Natural killer cell (primary cell): Measurements from ENCODE around the gene ASF1A. TPM values are rescaled to one million over a fixed set of nuclear protein-coding genes. Genes with fewer than 3 reads are reported as not detected.

Experiments used
- ATAC-seq, 3 donors: fragments of 150-1000 bp in 2 of 3; fragments of 200-7000 bp in 1 of 3; cut with Tn5 transposase; 1 replicate in 1 of 3; 2 replicates in 2 of 3; pipeline ENCODE4 v1.10.0; 2021; ENCODE audit warnings: mild to moderate bottlenecking in 2 of 3, moderate library complexity in 2 of 3
- DNase-seq, 2 donors: peaks; one replicate each; pipeline versions ENCODE4 v3.0.0 to v3.0.0-alpha.2; 2013 to 2021; ENCODE audit warnings: mixed read lengths in 1 of 2
- H3K27ac ChIP-seq: one replicate; pipeline ENCODE4 v1.5.1; 2013; ENCODE audit warnings: mild to moderate bottlenecking, low read length
- H3K27me3 ChIP-seq: one replicate; pipeline ENCODE4 v1.6.1; 2013; ENCODE audit warnings: low read length; ENCODE audit not compliant: control insufficient read depth, insufficient read depth
- H3K36me3 ChIP-seq: one replicate; pipeline ENCODE4 v1.6.1; 2013; ENCODE audit warnings: low read length; ENCODE audit not compliant: control insufficient read depth, insufficient read depth
- H3K4me1 ChIP-seq: one replicate; pipeline ENCODE4 v1.6.1; 2013; ENCODE audit warnings: low read length; ENCODE audit not compliant: control insufficient read depth, insufficient read depth
- H3K4me3 ChIP-seq: one replicate; pipeline ENCODE4 v1.5.1; 2013; ENCODE audit warnings: low read length
- H3K9me3 ChIP-seq: one replicate; pipeline ENCODE4 v1.6.1; 2013; ENCODE audit warnings: low read length; ENCODE audit not compliant: control insufficient read depth, insufficient read depth
- H3K27ac Mint-ChIP-seq, 2 donors: one replicate each; pipeline ENCODE4 v1.8.0; 2022; ENCODE audit warnings: mild to moderate bottlenecking in 2 of 2, mixed read lengths in 2 of 2, moderate library complexity in 1 of 2
- H3K27me3 Mint-ChIP-seq, 2 donors: one replicate each; pipeline ENCODE4 v1.8.0; 2022; ENCODE audit warnings: low read depth in 2 of 2, mixed read lengths in 2 of 2
- H3K36me3 Mint-ChIP-seq: one replicate; pipeline ENCODE4 v1.8.0; 2022; ENCODE audit warnings: mixed read lengths
- H3K4me1 Mint-ChIP-seq, 2 donors: one replicate each; pipeline ENCODE4 v1.8.0; 2022; ENCODE audit warnings: mixed read lengths in 2 of 2
- H3K4me3 Mint-ChIP-seq: one replicate; pipeline ENCODE4 v1.8.0; 2022; ENCODE audit warnings: mild to moderate bottlenecking, moderate library complexity, mixed read lengths
- H3K9me3 Mint-ChIP-seq, 2 donors: one replicate each; pipeline ENCODE4 v1.8.0; 2022; ENCODE audit warnings: mixed read lengths in 2 of 2
- WGBS: methylation state at CpG from one replicate; pipeline ENCODE4 v1.1.7; 2013; ENCODE audit warnings: missing lambda C conversion rate; ENCODE audit not compliant: insufficient coverage; 5-methylcytosine and 5-hydroxymethylcytosine counted together
- intact Hi-C: fragments of 100-400 bp; cut with micrococcal nuclease; formaldehyde crosslinking; loops from one replicate; pipeline ENCODE4 v1.14.2; 2022
- total RNA-seq, 4 donors: library from RNA; stranded (reverse); fragments of 120-200 nt in 1 of 4; gene quantifications; one replicate each; pipeline versions ENCODE4 v1.2.3 to v1.2.4, GENCODE V29; 2013 to 2022
- TF ChIP-seq, protein P1 (sequence below): fragments of 200-600 bp; IDR thresholded peaks from one replicate; pipeline ENCODE4 v1.8.0; 2022; ENCODE audit warnings: antibody characterized with exemption

ASF1A gene
- total RNA-seq, 3 donors from 2014 or later (not counting 1 experiment from before 2014, with no cell fraction given), result 9.2 to 14.5 (median 10.8) TPM

DNA sequence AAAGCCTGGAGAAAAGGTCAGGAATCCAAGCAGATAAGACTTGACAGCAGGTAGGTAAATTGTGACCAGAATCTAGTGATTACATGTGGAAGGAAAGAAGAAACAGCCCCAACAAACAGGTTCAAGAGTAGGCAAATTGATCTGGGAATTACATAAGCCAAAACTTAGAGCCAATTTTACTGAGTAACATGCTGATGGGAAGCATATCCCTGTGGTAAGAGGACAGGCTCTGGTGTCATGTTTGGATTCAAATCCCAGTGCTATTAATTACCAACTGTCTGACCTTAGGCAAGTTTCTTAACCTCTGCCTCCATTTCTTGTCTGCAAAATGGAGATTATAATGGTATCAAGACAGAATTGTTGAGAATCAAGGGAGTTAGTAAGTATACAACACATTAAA, 20.6 kb downstream of the ASF1A start:
- H3K27me3 ChIP-seq, result no peaks in the 10 kb centered on the region
- H3K4me3 ChIP-seq, result no peak overlapping the region
- H3K27ac ChIP-seq, result no peak overlapping the region
- Mint-ChIP-seq H3K4me3 (no peak overlapping the region), H3K27ac (peak overlapping the region in 1 of 2 donors; percentile 33), H3K9me3 (no peaks in the 10 kb centered on the region), H3K36me3 (peaks cover 6% of the 10 kb centered on the region), H3K27me3 (no peaks in the 10 kb centered on the region), H3K4me1 (no peaks in the 10 kb centered on the region)
- H3K36me3 ChIP-seq, result peaks cover 66% of the 10 kb centered on the region
- H3K9me3 ChIP-seq, result no peaks in the 10 kb centered on the region
- TF ChIP-seq, protein P1, sequence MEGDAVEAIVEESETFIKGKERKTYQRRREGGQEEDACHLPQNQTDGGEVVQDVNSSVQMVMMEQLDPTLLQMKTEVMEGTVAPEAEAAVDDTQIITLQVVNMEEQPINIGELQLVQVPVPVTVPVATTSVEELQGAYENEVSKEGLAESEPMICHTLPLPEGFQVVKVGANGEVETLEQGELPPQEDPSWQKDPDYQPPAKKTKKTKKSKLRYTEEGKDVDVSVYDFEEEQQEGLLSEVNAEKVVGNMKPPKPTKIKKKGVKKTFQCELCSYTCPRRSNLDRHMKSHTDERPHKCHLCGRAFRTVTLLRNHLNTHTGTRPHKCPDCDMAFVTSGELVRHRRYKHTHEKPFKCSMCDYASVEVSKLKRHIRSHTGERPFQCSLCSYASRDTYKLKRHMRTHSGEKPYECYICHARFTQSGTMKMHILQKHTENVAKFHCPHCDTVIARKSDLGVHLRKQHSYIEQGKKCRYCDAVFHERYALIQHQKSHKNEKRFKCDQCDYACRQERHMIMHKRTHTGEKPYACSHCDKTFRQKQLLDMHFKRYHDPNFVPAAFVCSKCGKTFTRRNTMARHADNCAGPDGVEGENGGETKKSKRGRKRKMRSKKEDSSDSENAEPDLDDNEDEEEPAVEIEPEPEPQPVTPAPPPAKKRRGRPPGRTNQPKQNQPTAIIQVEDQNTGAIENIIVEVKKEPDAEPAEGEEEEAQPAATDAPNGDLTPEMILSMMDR, result no peak
- no peaks in the 10 kb centered on the region for H3K4me1 ChIP-seq
- intact Hi-C loops, result no loop called here
- ATAC-seq, result no peak
- DNase-seq, result no peak

DNA sequence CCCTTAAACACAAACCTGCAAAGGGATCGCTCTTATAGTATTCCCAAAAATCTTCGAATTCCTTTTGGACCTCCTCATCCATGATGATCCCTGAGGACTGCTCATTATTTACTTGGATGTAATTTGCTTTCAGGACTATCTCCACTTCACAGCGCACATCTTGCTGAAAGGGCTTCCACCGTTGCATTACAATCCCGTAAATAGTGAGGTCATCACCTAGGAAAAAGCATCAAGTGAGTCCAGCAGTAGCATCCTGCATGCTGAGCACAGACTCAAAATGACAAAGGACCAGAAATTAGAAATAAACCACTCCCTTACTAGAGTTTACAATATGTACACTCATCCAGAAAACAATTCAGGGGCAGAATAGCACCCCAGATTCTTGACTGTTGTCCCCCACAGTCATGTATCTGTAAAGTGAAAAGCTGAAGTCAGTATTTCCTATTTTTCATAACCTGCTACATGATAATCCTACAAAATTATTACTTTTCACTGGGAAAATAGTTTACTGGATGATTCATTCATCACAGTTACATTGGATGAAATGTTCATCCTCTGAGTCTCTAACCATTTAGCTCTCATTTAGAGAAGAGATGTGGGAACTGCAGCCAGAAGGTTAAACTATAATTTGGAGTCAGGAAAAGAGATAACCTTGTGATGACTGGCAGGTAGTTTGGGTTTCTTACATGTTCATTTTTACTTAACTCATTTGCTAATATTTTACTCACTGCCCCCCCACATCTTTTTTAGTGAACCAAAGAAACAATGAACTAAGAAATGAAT, 23.8 kb downstream of the ASF1A start:
- 96% methylated on average over 5 of the region's 5 CpGs for WGBS
- H3K27me3 Mint-ChIP-seq, result no peaks in the 10 kb centered on the region
- TF ChIP-seq, protein P1, result no peak
- H3K4me1 Mint-ChIP-seq, result no peaks in the 10 kb centered on the region
- no peak overlapping the region for H3K4me3 ChIP-seq
- H3K4me3 Mint-ChIP-seq, result no peak overlapping the region
- no peak overlapping the region for H3K27ac ChIP-seq
- H3K36me3 Mint-ChIP-seq, result peaks cover 23% of the 10 kb centered on the region
- H3K27ac Mint-ChIP-seq, result peak overlapping the region in 1 of 2 donors; percentile 24
- DNase-seq, result no peak
- no peaks in the 10 kb centered on the region for H3K9me3 ChIP-seq
- ATAC-seq, result no peak
- no peaks in the 10 kb centered on the region for H3K4me1 ChIP-seq
- intact Hi-C loops, result no loop called here
- peaks cover 67% of the 10 kb centered on the region for H3K36me3 ChIP-seq
- no peaks in the 10 kb centered on the region for H3K9me3 Mint-ChIP-seq
- no peaks in the 10 kb centered on the region for H3K27me3 ChIP-seq

DNA sequence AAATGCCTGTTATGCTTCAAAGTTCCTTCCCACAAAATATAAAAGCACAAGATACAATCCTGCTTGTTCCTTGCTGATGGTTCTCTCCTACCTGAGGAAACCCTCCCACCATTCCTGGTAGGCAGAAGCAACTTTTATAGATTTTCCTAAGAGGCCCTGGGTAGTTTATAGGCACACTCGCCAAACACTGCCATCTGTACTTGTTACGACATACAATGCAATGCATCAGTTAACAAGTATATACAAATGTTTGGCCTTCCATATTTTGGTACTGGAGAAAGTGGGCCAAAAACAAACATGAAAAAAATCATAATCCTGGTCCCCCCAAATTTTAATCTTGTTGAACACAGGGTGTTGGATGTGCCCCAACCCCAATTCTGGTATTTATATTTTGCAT, 24.4 kb downstream of the ASF1A start:
- Mint-ChIP-seq H3K4me3 (no peak overlapping the region), H3K27me3 (no peaks in the 10 kb centered on the region), H3K36me3 (peaks cover 24% of the 10 kb centered on the region), H3K9me3 (no peaks in the 10 kb centered on the region), H3K27ac (peak overlapping the region in 1 of 2 donors; percentile 24), H3K4me1 (no peaks in the 10 kb centered on the region)
- TF ChIP-seq, protein P1, result no peak
- DNase-seq, result no peak
- WGBS, result 93% methylated on average over 2 of the region's 2 CpGs
- intact Hi-C loops, result no loop called here
- Histone ChIP-seq H3K4me3 (no peak overlapping the region), H3K36me3 (peaks cover 68% of the 10 kb centered on the region), H3K27me3 (no peaks in the 10 kb centered on the region), H3K9me3 (no peaks in the 10 kb centered on the region), H3K4me1 (no peaks in the 10 kb centered on the region), H3K27ac (no peak overlapping the region)
- no peak for ATAC-seq

DNA sequence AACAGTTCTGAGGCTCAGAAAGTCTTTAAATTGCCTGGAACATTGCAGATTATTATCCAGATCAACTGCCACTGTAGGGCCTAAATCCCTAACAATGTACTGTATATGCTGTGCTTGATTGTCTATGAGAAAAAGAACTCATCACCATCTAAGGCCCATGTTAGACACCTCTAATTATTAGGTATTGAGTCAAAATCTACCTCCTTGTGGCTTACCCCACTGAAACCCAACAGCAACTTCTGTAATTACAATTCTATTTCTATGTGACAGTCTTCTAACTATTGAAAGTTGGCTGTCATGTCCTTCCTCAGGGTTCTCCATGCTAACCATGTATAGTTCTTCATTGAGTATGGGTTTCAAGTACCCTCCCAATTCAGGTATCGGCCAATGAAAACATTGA, 27.1 kb downstream of the ASF1A start:
- Histone ChIP-seq H3K27me3 (no peaks in the 10 kb centered on the region), H3K36me3 (peaks cover 64% of the 10 kb centered on the region), H3K27ac (no peak overlapping the region), H3K4me3 (no peak overlapping the region), H3K9me3 (no peaks in the 10 kb centered on the region), H3K4me1 (no peaks in the 10 kb centered on the region)
- DNase-seq (no peak), ATAC-seq (no peak)
- Mint-ChIP-seq H3K9me3 (no peaks in the 10 kb centered on the region), H3K27ac (no peak overlapping the region), H3K27me3 (no peaks in the 10 kb centered on the region), H3K36me3 (peaks cover 31% of the 10 kb centered on the region), H3K4me3 (no peak overlapping the region), H3K4me1 (peaks cover 0 to 3% of the 10 kb centered on the region in 2 donors)
- TF ChIP-seq, protein P1, result no peak
- intact Hi-C loops, result no loop called here
- WGBS, result 94% methylated on average over 1 of the region's 1 CpG
